GM23338 (cell line): ENCODE measurements around the gene RSPO1.

Experiments
- CREB1 ChIP-seq: fragments of 250-450 bp; sonication (Bioruptor Pico); IDR thresholded peaks from 2 replicates; pipeline ENCODE4 v1.5.0; 2020; ENCODE audit warnings: low read depth, mild to moderate bottlenecking, moderate library complexity
- EZH2 ChIP-seq: fragments of 200-600 bp; sonication (generic); IDR thresholded peaks from one replicate; pipeline ENCODE4 v1.8.0; 2017; ENCODE audit warnings: antibody characterized with exemption, mild to moderate bottlenecking, low read depth; ENCODE audit not compliant: unreplicated experiment
- EZH2phosphoT487 ChIP-seq: fragments of 200-600 bp; sonication (generic); IDR thresholded peaks from one replicate; pipeline ENCODE4 v1.8.1; 2018; ENCODE audit warnings: antibody characterized with exemption; ENCODE audit not compliant: unreplicated experiment
- POLR2AphosphoS5 ChIP-seq: IDR thresholded peaks from 2 replicates; pipeline ENCODE4 v1.6.1; 2016; ENCODE audit warnings: antibody characterized with exemption, low read depth
- STAT1 ChIP-seq: IDR thresholded peaks from one replicate; pipeline ENCODE4 v1.6.1; 2016; ENCODE audit warnings: antibody characterized with exemption; ENCODE audit not compliant: unreplicated experiment
- ZNF114 ChIP-seq: fragments of 250-450 bp; sonication (Bioruptor Pico); IDR thresholded peaks from 2 replicates; pipeline ENCODE4 v1.5.0; 2020; ENCODE audit warnings: mild to moderate bottlenecking, moderate library complexity
- TF ChIP-seq, protein P1 (sequence below), 2 experiments: fragments of 200-600 bp in 1 of 2; sonication (generic) in 1 of 2; conservative IDR thresholded peaks; 2 replicates each; pipeline versions ENCODE4 v1.5.1 to v1.6.1; 2016 to 2017; ENCODE audit warnings: antibody characterized with exemption in 2 of 2, low read depth in 2 of 2, mild to moderate bottlenecking in 2 of 2, moderate library complexity in 1 of 2
- TF ChIP-seq, protein P2 (sequence below): IDR thresholded peaks from one replicate; pipeline ENCODE4 v1.6.1; 2018; ENCODE audit warnings: antibody characterized with exemption; ENCODE audit not compliant: unreplicated experiment

DNA sequence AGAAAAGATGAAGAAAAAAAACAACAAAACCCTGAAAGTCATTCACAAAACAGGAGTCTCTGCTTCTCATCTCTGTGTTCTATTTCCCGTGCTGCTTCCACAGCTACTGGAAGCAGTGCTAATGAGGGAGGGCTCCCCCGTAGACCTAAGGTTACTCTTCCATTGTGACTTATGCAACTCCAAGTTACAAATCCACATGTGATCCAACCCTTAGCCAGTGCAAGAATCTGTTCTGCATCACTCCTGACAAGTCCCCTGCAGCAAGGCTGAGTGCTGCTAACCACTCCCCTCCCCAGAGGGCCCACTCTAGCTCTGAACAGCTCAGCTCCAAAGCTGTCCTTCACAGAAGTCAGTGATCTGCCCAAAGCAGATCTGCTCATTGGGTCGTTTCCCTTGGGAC lies 67.7 kb downstream of the RSPO1 start:
- TF ChIP-seq, protein P1, sequence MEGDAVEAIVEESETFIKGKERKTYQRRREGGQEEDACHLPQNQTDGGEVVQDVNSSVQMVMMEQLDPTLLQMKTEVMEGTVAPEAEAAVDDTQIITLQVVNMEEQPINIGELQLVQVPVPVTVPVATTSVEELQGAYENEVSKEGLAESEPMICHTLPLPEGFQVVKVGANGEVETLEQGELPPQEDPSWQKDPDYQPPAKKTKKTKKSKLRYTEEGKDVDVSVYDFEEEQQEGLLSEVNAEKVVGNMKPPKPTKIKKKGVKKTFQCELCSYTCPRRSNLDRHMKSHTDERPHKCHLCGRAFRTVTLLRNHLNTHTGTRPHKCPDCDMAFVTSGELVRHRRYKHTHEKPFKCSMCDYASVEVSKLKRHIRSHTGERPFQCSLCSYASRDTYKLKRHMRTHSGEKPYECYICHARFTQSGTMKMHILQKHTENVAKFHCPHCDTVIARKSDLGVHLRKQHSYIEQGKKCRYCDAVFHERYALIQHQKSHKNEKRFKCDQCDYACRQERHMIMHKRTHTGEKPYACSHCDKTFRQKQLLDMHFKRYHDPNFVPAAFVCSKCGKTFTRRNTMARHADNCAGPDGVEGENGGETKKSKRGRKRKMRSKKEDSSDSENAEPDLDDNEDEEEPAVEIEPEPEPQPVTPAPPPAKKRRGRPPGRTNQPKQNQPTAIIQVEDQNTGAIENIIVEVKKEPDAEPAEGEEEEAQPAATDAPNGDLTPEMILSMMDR (conservative IDR thresholded peaks at IDR 0.05; ENCODE audit: low read depth in 2 of 2): no peak
- TF ChIP-seq POLR2AphosphoS5: no peak
- no peak for TF ChIP-seq EZH2
- no peak for TF ChIP-seq EZH2phosphoT487
- TF ChIP-seq, protein P2, sequence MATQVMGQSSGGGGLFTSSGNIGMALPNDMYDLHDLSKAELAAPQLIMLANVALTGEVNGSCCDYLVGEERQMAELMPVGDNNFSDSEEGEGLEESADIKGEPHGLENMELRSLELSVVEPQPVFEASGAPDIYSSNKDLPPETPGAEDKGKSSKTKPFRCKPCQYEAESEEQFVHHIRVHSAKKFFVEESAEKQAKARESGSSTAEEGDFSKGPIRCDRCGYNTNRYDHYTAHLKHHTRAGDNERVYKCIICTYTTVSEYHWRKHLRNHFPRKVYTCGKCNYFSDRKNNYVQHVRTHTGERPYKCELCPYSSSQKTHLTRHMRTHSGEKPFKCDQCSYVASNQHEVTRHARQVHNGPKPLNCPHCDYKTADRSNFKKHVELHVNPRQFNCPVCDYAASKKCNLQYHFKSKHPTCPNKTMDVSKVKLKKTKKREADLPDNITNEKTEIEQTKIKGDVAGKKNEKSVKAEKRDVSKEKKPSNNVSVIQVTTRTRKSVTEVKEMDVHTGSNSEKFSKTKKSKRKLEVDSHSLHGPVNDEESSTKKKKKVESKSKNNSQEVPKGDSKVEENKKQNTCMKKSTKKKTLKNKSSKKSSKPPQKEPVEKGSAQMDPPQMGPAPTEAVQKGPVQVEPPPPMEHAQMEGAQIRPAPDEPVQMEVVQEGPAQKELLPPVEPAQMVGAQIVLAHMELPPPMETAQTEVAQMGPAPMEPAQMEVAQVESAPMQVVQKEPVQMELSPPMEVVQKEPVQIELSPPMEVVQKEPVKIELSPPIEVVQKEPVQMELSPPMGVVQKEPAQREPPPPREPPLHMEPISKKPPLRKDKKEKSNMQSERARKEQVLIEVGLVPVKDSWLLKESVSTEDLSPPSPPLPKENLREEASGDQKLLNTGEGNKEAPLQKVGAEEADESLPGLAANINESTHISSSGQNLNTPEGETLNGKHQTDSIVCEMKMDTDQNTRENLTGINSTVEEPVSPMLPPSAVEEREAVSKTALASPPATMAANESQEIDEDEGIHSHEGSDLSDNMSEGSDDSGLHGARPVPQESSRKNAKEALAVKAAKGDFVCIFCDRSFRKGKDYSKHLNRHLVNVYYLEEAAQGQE: no peak
- TF ChIP-seq CREB1 (CRISPR knock-in tag): no peak
- no peak for TF ChIP-seq ZNF114 (CRISPR knock-in tag)
- TF ChIP-seq STAT1: no peak
